Islet of Langerhans (tissue), 1 donor: ENCODE measurements around the gene DDX18.
"Not testable (repeated sequence)": the region's sequence is repeated elsewhere in the genome, so short reads cannot be mapped to it uniquely, and the experiment has no call there.

Experiments
- FAIRE-seq: peaks from one replicate; lab custom pipeline; 2011; peaks lifted over from hg19 to GRCh38; lab: Jason Lieb, UNC

The DDX18 gene

DNA sequence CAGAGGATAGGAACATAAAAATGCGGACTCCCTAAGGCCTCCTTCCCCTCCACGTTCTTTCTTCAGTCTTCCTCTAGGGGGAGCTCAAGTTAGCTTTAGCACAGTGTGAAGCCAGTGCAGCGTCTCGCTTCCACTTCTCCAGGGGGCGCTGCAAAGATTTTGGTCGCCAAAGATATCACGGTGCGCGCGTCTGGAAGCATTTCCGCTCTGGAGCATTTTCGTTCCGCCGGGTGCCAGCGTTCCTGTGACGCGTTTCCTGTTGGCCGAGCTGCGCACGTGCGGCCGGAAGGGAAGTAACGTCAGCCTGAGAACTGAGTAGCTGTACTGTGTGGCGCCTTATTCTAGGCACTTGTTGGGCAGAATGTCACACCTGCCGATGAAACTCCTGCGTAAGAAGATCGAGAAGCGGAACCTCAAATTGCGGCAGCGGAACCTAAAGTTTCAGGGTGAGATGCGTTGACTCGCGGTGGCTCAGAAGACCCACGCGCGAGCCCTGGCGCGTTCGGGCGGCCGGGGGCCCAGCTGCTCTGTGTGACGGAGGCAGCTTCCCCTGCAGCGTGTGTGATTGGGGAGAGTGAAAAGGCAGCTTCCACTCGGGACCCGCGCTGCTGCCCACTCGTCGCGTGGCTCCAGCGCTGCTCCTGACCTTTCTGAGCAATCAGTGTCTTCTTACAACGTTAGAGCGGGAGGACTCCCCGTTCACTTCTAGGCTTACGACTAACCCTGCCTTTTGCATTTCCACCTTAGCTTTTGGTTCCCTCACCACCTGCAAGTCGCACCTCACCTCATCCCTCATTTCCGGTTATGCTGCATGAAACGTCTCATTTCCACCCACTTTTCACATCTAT, at the start of gene DDX18:
Gene DDX18, plus strand, starts transcription at position 275 of the 848 bp plus-strand sequence. Its CDS starts 87 bp downstream, at position 362.
- FAIRE-seq: peak; percentile 98

DNA sequence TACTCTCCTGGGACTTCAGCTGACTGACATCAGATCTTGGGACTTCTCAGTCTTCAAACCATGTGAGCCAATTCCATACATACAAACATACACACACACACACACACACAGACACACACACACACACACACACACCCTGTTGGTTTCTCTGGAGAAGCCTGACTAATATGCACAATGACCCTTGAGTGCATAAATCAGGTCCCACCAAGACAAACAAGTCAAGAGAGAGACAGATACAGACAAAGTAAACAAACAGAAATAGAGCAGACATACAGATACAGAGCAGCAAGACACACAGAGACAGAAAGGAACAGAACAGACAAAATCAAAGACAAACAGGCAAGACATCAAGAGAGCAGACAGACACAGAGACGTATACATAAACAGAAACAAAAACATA, 43.8 kb upstream of the DDX18 start:
- FAIRE-seq: no peak

DNA sequence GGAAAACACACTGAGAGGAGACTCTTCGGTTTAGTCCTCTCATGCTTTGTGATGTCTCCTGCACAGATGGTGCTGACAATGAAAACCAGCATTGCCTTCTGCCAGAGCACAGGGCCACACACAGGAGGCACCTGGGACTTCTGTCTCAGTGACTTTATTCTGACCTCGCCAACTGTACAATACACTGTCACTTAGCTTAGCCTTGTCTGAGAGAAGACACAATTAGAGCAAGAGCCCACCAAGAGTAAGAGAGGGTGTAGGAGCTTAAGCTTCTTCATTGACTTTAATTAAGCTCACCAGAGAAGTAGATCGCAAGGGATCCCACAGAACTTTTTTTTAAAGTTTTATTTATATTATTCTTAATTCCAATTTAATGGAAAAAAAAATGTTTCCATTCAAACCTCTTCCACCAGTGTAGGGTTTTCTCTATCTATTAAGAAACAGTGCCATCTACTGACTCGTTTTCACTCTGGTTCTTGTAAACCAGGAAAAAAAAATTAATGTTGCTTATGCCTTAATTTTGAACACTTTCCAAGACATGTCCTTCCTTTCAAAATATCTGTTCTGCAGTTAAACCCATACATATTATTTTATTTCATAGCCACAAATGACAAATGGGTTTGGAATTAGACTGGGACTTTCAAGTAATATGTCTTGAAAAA, 42.4 kb upstream of the DDX18 start:
- FAIRE-seq: peak; percentile 97

DNA sequence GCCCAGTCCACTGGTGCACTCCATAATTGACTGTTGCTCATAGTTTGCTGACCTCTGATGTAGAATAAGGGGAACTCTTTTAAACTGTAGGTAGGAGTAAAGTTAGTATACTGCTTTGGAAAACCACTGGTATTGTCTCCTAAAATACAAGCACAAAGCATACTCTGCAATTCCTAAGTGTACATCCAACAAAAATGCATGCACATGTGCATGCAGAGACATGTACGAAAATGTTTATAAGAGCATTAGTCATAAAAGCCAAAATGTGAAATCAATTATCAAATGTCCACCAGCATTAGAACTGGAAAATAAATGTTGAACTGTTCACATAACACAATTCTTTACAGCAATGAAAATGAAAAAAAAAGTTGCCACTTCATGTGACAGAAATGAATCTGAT, 39.8 kb upstream of the DDX18 start:
- FAIRE-seq: no peak

DNA sequence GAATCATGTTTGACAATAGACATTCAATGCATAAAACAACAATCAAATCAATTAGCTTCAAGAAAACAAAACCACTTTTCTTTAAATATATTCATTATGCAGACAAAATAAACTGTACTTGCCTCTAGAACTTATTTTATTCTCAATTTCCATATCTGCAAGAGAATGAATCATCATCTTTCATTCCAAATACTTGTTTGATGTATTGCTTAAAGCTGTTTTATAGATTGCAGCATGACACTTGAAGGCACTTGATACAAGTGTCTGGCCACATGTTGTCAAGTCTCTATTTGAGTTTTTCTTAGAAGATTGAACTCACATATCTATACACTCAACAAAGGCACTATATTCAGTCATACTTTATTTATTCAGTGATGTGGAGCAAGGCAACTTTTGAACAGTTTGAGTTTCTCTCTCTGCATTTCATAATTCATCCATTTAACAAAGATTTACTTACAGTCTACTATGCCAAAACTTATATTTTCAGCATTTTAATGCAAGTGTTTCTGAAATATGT, 38.7 kb upstream of the DDX18 start:
- no peak for FAIRE-seq

DNA sequence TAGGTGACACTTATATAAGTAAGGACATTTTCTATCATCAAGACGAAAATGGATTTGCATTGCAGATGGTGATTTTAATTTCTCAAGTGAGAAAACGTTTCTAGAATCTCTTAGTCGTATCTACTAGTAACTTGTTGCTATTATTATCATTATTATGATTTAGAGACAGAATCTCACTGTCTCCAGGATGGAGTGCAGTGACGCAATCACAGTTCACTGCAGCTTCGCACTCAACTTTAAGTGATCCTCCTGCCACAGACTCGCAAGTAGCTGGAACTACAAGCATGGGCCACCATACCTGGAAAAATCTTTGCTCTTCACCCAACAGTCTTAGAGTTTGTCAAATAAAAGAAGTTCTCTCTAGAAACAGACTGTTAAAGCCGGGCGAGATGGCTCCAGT, 37.6 kb upstream of the DDX18 start:
- no peak for FAIRE-seq

DNA sequence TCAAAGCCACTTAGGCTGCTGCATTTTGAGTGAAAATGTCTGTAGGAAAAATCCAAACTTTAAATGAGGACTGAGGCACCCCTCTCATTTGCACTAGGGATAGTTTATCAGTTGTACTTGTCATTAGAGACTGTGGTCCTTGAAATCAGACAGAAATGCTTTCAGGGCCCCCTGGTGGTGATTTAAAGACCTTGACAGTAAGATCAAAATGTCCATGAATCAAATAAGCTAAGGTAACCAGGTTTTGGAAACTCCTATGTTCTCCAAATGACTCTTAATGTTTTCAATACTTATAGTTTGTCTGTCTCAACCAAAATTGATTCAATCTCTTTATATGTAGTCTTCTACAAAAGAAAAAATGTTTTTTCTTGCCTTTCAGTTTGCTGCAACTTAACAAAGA, 28.8 kb upstream of the DDX18 start:
- FAIRE-seq: peak; percentile 77

DNA sequence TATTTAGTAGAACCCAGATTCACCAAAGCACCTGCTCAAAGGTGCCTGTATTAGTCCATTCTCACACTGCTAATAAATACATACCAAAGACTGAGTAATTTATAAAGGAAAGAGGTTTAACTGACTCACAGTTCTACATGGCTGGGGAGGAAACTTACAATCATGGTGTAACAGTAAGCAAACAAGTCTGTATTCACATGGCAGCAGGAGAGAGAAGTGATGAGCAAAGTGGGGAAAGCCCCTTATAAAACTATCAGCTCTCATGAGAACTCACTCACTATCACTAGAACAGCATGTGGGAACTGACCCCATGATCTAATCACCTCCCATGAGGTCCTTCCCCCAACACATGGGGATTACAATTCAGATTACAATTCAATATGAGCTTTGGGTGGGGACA, 28.0 kb upstream of the DDX18 start:
- no peak for FAIRE-seq

DNA sequence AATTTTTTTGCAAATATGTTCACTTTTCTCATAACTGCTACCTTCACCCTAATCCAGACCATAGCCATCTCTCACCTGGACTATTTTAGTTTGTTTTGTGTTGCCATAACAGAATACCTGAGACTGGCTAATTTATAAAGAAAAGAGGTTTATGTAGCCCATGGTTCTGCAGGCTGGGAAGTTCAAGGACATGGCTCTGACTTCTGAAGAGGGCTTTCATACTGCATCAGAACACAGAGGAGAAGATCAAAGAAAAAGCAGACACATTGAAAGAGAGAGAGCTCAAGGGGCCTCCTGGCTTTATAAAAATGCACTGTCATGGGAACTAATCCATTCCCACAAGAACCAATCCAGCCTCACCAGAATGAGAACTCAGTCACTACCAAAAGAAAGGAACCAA, 25.0 kb upstream of the DDX18 start:
- FAIRE-seq: no peak

DNA sequence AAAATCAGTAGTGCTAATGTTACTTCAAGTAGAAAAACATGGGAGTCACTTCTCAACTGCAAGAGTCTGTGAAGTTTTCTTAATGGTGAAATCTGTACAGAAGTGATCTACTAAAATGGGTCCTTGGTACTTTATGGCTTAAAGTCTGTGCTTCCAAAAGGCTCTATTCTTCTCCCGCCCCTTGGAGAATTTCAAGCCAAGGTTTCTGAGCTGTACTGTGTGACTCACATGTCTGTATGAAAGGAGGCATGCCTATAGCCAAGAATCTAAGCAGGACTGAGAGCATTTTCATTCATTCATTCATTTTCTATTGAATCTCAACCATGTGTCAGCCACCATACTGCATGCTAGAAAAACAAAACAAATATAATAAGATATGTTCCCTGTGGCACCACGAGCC, 19.8 kb upstream of the DDX18 start:
- no peak for FAIRE-seq

DNA sequence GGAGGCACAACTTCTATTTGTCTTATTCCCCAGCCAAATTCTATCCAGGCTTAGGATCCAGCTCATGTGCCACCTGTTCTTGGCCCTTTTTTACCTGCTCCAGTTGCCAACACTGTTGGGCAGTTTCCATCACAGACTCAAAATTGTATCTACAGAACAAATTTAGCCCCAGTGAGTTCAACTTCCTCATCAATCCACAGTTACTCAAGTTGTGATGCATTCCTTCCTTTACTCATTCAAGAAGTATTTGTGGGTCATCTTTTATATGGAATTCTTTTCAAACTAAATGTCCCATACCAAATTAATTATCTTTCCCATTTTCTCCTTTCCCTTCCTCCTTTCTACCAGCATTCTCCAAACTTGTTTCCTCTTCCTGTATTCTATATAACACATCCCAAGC, 12.7 kb upstream of the DDX18 start:
- no peak for FAIRE-seq

DNA sequence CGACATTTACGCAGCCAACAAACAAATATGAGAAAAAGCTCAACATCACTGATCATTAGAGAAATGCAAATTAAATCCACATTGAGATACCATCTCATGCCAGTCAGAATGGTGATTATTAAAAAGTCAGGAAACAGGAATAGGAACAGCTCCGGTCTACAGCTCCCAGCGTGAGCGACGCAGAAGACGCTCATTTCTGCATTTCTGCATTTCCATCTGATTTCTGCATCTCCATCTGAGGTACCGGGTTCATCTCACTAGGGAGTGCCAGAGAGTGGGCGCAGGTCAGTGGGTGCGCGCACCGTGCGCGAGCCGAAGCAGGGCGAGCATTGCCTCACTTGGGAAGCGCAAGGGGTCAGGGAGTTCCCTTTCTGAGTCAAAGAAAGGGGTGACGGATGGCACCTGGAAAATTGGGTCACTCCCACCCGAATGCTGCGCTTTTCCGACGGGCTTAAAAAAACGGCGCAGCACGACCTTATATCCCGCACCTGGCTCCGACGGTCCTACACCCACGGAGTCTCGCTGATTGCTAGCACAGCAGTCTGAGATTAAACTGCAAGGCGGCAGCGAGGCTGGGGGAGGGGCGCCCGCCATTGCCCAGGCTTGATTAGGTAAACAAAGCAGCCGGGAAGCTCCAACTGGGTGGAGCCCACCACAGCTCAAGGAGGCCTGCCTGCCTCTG, 10.7 kb upstream of the DDX18 start:
- not testable (repeated sequence) for FAIRE-seq

DNA sequence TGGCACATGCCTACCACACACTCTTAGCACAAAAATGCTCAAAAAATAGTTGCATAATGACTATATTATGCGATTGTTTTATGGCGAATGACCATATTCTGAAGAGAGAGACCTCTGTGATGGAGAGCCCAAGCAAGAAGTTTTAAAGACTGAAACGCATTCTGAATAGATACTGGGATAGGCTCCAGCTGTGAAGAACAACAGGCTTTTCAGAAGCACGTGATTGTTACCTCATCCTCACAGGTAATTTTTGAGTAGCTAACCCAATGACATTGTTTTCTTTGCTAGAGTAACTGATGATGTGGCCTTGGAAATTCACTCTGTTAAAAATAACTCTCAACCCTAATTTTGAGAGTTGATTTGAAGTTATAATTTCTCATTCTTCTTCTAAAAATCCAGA, 2.0 kb upstream of the DDX18 start:
- FAIRE-seq: no peak

DNA sequence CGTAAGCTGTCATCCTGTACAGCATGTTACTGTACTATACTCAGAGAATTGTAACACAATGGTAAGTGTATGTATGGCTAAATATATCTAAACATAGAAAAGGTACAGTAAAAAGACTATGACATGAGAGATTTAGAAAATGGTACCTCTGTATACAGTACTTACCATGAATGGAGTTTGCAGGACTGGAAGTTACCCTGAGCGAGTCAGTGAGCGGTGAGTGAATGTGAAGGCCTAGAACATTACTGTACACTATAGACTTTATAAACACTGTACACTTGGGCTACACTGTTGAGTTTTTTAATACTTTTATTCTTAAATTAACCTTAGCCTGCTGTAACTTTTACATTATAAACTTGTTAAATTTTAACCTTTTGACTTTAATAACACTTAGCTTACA, 1.5 kb downstream of the DDX18 start:
- no peak for FAIRE-seq

DNA sequence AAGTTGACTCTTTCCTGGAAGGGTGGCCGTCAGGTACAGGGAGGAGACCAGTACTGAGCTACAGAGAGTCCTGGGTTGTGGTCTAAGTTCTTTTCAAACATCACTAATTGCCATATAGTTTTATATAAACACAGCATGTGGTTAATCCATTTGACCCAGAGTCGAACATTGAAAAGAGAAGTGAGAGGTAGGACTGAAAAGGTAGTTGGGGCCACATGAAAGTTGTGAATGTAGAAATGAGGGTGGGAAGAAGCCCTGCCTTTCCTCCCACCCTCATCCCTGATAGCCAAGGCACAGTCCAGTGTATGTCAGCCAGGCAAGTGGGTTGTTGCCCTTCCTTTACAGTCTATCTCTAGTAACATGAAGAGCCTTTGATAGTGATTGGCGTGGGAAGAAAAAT, 4.4 kb downstream of the DDX18 start:
- no peak for FAIRE-seq

DNA sequence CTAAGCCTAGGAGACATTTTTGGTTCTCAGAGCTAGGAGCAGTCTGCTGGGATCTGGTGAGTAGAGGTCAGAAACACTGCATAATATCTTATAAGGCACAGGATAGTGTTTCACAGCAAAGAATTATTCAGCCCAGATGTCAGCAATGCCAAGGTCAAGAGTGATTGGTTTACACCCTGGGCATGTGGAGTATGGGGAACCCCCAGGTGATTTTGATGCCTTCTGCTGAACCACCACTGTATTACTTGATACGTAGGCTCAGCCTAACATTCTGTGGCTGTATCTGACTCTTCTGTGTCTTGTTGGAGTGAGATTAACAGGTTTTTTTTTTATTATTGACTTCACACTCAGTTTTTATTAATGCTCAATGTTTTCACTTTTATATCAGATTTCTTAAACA, 6.0 kb downstream of the DDX18 start:
- FAIRE-seq: no peak

DNA sequence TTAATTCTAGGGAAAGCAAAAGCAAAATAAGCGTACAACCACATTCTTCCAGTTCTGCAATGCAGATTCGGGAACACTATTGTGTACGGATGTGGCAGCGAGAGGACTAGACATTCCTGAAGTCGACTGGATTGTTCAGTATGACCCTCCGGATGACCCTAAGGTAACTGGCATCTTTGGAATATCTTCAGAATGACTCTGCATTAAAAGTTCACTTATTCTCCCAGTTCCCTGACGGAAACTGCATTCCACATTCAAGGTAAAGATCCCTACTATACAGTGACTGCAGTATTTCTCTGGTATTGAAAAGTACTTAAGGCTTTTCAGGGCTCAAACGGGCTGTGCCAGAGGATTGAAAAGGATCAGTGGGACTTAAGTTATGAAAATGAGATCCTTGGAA, 10.9 kb downstream of the DDX18 start:
- FAIRE-seq: no peak

DNA sequence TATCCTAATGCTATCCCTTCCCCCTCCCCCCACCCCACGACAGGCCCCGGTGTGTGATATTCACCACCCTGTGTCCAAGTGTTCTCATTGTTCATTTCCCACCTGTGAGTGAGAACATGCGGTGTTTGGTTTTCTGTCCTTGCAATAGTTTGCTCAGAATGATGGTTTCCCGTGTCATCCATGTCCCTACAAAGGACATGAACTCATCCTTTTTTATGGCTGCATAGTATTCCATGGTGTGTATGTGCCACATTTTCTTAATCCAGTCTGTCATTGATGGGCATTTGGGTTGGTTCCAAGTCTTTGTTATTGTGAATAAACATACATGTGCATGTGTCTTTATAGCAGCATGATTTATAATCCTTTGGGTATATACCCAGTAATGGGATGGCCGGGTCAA, 13.0 kb downstream of the DDX18 start:
- FAIRE-seq: not testable (repeated sequence)

DNA sequence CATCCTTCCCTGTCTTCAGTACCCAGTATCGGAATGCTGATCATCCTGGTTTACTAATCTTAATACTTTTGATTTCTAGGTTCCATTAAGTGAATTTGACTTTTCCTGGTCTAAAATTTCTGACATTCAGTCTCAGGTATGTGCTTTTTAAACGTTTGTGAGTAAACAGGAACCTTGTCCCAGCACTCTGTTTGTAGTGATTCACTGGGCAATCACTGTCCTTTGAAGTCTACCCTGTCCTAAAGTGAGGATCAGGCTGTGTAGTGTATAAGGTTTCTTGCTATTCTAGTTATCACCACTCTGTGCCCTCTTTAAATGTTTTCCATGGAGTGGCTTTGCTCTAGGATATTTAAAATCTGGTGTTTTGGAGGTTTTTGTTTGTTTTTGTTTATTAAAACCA, 14.4 kb downstream of the DDX18 start:
- no peak for FAIRE-seq

DNA sequence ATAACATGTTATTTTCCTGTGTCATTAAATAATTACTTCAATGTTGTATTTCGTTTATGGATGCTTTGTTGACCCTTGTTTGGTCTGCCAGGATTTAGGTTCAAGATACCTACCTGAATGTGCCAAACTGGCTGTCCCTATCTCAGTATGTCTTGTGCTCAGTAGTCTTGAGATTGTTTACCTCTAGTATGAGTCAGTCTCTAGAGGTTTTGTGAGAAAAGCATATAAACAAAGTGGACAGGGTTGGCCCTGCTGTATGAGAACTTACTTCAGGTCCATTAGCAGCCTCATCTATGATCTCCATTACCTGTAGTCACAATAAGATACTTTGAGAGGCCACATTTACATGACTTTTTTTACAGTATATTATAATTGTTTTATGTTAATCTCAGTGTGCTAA, 17.8 kb downstream of the DDX18 start:
- FAIRE-seq: no peak

DNA sequence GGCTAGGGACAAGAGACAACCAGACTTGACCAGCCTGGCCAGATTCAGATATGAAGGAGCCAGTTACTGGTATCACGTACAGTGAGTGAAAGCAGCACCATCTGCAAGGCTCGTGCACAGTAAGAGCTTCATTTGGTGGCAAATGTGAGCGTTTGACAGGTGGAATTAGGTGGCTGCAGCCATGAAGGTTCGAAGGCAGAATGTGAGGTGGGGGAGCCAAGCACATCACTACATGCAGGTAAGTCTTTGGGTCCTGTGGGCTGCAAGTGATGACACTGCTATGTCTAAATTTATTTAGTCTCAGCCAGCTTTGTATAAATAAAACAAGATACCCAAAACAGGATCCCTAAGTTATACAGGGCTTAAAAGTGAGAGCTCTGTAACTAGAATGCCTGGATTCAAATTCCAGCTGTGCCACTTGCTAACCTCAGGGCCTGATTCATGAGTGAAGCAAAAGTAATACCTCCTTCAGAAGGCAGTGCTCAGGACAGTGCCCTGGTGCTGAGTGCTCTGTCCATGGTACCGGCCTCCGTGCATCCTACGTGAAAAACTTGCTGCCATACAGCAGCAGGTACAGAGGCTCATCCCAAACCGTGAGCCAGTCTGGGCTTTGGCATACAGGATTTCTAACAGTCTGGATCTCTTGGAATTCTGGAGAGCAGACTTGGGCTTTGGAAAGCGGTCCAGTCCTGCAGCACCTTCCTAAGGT, 18.6 kb downstream of the DDX18 start:
- FAIRE-seq: no peak

DNA sequence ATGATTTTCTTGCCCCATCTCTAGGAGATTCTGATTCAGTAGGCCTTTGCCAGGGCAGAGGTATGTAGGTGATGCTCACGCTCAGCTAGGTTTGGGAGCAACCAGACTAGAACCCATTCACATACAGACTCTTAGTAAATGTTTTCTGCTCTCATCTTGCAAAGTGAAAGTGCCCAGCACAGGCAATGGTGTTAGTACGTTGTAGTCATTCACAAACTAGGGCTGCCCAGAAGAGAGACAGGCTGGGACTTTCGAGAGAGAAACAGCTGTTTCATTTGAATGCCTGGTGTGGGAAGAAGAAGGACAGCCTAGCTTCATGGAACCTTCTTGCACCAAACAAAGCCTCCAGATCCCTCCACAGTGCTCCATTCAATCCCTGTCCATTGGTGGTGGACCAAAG, 19.4 kb downstream of the DDX18 start:
- no peak for FAIRE-seq

DNA sequence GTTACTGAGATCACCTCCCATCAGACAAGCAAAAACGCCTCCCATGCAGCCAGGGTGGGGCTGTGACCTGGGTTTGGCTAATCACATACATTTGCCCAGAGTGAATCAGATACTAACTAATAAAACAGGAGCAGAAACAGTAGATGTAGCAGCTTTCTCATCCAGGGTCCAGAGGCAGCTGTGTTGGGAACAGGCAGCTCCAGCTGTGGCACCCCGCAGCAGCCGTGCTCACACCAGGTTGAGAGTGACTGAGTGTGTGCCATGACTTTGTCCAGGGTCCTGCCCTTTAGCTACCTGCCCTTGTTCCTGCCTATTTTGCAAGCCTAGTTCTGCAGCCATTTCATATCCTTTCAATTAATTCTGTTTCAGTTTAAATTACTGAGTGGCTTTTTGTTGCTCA, 20.5 kb downstream of the DDX18 start:
- FAIRE-seq: no peak
